Astrocyte (in vitro differentiated cells and primary cell): Measurements from ENCODE around the gene CD7. TPM values are rescaled to one million over a fixed set of nuclear protein-coding genes. Genes with fewer than 3 reads are reported as not detected.
A peak's percentile ranks its signal among the peaks of the same experiment; 100 is the strongest.

Experiments used
- DNase-seq: peaks from one replicate; pipeline ENCODE4 v3.0.0-alpha.2; 2010; ENCODE audit warnings: low read depth
- FAIRE-seq: peaks from 2 replicates; lab custom pipeline; 2011; peaks lifted over from hg19 to GRCh38; lab: Jason Lieb, UNC
- H2AFZ ChIP-seq: 2 replicates; pipeline ENCODE4 v1.6.0; 2012; ENCODE audit warnings: low read depth, low read length, inconsistent platforms
- H3K27ac ChIP-seq: 2 replicates; pipeline ENCODE4 v1.5.1; 2011; ENCODE audit warnings: low read depth, low read length, inconsistent platforms
- H3K27me3 ChIP-seq: 2 replicates; pipeline ENCODE4 v1.6.0; 2011; ENCODE audit warnings: low read length, inconsistent platforms; ENCODE audit not compliant: insufficient read depth
- H3K36me3 ChIP-seq: 2 replicates; pipeline ENCODE4 v1.5.1; 2011; ENCODE audit warnings: low read length, inconsistent platforms; ENCODE audit not compliant: insufficient read depth
- H3K4me1 ChIP-seq: 2 replicates; pipeline ENCODE4 v1.5.1; 2011; ENCODE audit warnings: low read length, inconsistent platforms; ENCODE audit not compliant: insufficient read depth
- H3K4me2 ChIP-seq: 2 replicates; pipeline ENCODE4 v1.6.0; 2012; ENCODE audit warnings: low read length, inconsistent platforms
- H3K4me3 ChIP-seq: 2 replicates; pipeline ENCODE4 v1.5.1; 2011; ENCODE audit warnings: low read depth, mild to moderate bottlenecking, low read length, inconsistent platforms; ENCODE audit not compliant: insufficient read depth
- H3K79me2 ChIP-seq: 2 replicates; pipeline ENCODE4 v1.6.0; 2012; ENCODE audit warnings: mild to moderate bottlenecking, low read length, inconsistent platforms; ENCODE audit not compliant: insufficient read depth
- H3K9ac ChIP-seq: 2 replicates; pipeline ENCODE4 v1.6.0; 2012; ENCODE audit warnings: mild to moderate bottlenecking, low read length, inconsistent platforms
- H3K9me3 ChIP-seq: 2 replicates; pipeline ENCODE4 v1.5.1; 2012; ENCODE audit warnings: low read depth, mild to moderate bottlenecking, low read length, inconsistent platforms; ENCODE audit not compliant: insufficient read depth
- H4K20me1 ChIP-seq: 2 replicates; pipeline ENCODE4 v1.6.0; 2012; ENCODE audit warnings: low read length, inconsistent platforms; ENCODE audit not compliant: insufficient read depth
- H3K27ac Mint-ChIP-seq: one replicate; pipeline ENCODE4 v1.8.0; 2021; ENCODE audit warnings: mild to moderate bottlenecking, mixed read lengths; ENCODE audit not compliant: unreplicated experiment
- H3K27me3 Mint-ChIP-seq: one replicate; pipeline ENCODE4 v1.8.0; 2021; ENCODE audit warnings: low read depth, mixed read lengths; ENCODE audit not compliant: unreplicated experiment
- H3K36me3 Mint-ChIP-seq: one replicate; pipeline ENCODE4 v1.8.0; 2021; ENCODE audit warnings: low read depth, mixed read lengths; ENCODE audit not compliant: unreplicated experiment
- H3K4me1 Mint-ChIP-seq: one replicate; pipeline ENCODE4 v1.8.0; 2021; ENCODE audit warnings: low read depth, mixed read lengths; ENCODE audit not compliant: unreplicated experiment
- H3K4me3 Mint-ChIP-seq: one replicate; pipeline ENCODE4 v1.8.0; 2021; ENCODE audit warnings: mild to moderate bottlenecking, moderate library complexity, mixed read lengths; ENCODE audit not compliant: unreplicated experiment
- H3K9me3 Mint-ChIP-seq: one replicate; pipeline ENCODE4 v1.8.0; 2021; ENCODE audit warnings: mild to moderate bottlenecking, mixed read lengths; ENCODE audit not compliant: unreplicated experiment
- EZH2 ChIP-seq: IDR thresholded peaks from 2 replicates; pipeline ENCODE4 v1.6.1; 2012; ENCODE audit warnings: mild to moderate bottlenecking, low read length, inconsistent platforms; ENCODE audit not compliant: insufficient read depth
- total RNA-seq: library from RNA; stranded (reverse); gene quantifications from 2 replicates; pipeline ENCODE4 v1.2.1, GENCODE V29; 2021
- TF ChIP-seq, protein P1 (sequence below): IDR thresholded peaks from 2 replicates; pipeline ENCODE4 v1.5.1; 2011; ENCODE audit warnings: low read depth, mild to moderate bottlenecking, inconsistent platforms, low read length, moderate library complexity; ENCODE audit not compliant: insufficient read depth

CD7 gene
- total RNA-seq, 1 donor from 2014 or later: 0.18 TPM

DNA sequence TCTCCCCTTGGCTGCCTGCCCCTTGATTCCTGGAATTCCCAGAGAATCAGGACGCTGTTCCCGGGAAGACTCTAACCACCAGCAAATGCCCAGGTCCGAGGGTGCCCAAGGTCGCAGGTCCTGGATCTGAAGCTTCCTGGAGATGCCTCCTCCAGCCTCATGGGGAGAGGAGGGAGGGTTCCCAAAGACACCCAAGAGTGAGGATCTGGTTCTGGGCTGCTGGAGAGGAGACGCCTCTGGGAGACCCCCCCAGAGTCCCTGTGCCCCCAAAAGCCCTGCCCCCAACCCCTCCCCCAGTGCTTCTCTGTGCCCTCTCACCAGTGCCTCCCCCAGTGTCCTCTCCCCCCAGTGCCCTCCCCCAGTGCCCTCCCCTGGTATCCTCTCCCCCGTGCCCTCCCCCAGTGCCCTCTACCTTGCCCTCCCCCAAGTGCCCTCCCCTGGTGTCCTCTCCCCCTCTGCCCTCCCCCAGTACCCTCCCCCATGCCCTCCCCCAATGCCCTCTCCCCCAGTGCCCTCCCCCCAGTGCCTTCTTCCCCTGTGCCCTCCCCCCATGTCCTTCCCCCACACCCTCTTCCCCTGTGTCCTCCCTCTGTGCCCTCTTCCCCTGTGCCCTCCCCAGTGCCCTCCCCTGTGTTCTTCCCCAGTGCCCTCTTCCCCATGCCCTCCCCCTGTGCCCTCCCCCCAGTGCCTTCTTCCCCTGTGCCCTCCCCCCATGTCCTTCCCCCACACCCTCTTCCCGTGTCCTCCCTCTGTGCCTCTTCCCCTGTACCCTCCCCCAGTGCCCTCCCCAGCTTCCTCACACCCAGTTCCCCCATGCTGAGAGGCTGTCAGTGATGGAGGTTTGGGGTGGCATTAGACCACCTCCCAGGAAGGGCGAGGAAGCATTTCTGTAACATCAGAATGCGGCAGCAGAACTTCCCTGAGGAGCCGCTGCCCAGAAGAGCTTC, 22.5 kb upstream of the CD7 start:
- Histone ChIP-seq H3K9me3 (peaks cover 3% of the 10 kb centered on the region), H3K9ac (peak overlapping the region; percentile 62), H3K4me2 (peak overlapping the region; percentile 88), H3K4me1 (peaks cover 24% of the 10 kb centered on the region), H3K27ac (no peak overlapping the region), H4K20me1 (no peaks in the 10 kb centered on the region), H3K36me3 (no peaks in the 10 kb centered on the region), H3K27me3 (no peaks in the 10 kb centered on the region), H3K79me2 (no peaks in the 10 kb centered on the region), H2AFZ (peak overlapping the region; percentile 93), H3K4me3 (peak overlapping the region; percentile 50)
- Mint-ChIP-seq H3K4me3 (no peak overlapping the region), H3K36me3 (peaks cover 1% of the 10 kb centered on the region), H3K4me1 (peaks cover 3% of the 10 kb centered on the region), H3K27me3 (peaks cover 37% of the 10 kb centered on the region), H3K27ac (no peak overlapping the region), H3K9me3 (peaks cover 3% of the 10 kb centered on the region)
- FAIRE-seq (no peak), DNase-seq (no peak)
- TF ChIP-seq EZH2: no peak
- TF ChIP-seq, protein P1, sequence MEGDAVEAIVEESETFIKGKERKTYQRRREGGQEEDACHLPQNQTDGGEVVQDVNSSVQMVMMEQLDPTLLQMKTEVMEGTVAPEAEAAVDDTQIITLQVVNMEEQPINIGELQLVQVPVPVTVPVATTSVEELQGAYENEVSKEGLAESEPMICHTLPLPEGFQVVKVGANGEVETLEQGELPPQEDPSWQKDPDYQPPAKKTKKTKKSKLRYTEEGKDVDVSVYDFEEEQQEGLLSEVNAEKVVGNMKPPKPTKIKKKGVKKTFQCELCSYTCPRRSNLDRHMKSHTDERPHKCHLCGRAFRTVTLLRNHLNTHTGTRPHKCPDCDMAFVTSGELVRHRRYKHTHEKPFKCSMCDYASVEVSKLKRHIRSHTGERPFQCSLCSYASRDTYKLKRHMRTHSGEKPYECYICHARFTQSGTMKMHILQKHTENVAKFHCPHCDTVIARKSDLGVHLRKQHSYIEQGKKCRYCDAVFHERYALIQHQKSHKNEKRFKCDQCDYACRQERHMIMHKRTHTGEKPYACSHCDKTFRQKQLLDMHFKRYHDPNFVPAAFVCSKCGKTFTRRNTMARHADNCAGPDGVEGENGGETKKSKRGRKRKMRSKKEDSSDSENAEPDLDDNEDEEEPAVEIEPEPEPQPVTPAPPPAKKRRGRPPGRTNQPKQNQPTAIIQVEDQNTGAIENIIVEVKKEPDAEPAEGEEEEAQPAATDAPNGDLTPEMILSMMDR: no peak

DNA sequence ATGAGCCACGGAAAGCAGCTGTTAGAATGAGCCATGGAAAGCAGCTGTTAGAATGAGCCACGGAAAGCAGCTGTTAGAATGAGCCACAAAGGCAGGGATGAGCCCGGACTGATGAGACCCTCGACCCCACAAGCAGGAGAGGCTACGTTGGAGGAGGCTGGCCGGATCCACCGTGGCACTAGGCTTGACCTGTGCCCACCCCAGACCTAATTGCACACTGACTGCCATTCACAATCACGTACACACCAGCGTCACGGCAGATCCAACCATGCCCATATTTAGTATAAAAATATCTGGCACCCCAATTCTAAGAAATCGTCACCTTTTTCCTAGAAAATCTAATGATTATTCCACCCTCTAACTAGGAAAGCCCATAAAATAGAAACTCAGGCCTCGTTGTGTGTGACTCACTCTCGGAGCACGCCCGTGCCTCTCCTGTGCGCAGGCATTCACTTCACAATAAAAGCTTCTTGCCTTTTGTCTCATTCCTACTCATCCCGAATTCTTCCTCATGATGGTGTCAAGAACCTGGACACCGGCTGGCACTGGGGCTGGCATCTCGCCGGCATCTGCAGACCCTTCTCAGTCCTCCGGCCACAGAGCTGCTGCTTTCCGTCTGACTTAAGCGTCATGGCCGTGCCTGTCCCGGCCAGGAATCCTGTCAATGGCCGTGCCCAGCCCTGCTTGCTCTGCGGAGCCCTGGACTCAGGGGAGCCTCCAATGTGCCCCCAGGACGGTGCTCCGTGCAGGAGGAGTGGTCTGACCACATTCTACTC, 21.6 kb upstream of the CD7 start:
- Histone ChIP-seq H3K4me3 (peak overlapping the region; percentile 50), H4K20me1 (no peaks in the 10 kb centered on the region), H3K27ac (no peak overlapping the region), H3K9ac (peak overlapping the region; percentile 62), H3K4me2 (peak overlapping the region; percentile 88), H3K27me3 (peaks cover 2% of the 10 kb centered on the region), H3K4me1 (peaks cover 27% of the 10 kb centered on the region), H3K79me2 (no peaks in the 10 kb centered on the region), H2AFZ (peak overlapping the region; percentile 93), H3K9me3 (peaks cover 3% of the 10 kb centered on the region), H3K36me3 (no peaks in the 10 kb centered on the region)
- FAIRE-seq: peak; percentile 73
- DNase-seq: peak; percentile 65
- peaks cover 41% of the 10 kb centered on the region for H3K27me3 Mint-ChIP-seq
- H3K4me3 Mint-ChIP-seq: no peak overlapping the region
- H3K27ac Mint-ChIP-seq: no peak overlapping the region
- H3K9me3 Mint-ChIP-seq: peaks cover 3% of the 10 kb centered on the region
- H3K4me1 Mint-ChIP-seq: peaks cover 3% of the 10 kb centered on the region
- TF ChIP-seq, protein P1: no peak
- no peak for TF ChIP-seq EZH2
- peaks cover 1% of the 10 kb centered on the region for H3K36me3 Mint-ChIP-seq
